ENCODE data around the gene KRTAP10-12.

DNA sequence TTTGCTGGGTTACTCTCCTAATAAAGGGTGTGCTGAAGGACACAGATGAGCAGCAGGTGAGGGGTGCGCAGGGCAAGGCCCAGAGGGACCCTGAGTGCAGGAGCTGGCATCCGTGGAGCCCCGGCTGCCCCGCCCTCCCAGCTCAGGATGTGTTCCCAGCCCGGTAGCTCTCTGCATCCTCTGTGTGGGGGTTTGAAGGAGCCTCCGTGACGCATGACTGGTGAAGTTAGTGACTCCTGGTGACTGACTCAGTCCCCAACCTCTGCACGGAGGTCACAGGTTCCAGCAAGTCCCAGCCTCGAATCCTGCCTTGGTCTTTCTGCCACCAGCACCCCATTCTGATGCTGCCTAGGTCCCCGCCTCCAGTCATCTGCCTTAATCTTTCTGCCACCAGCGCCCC lies 36.0 kb downstream of the KRTAP10-12 start:
- TF ChIP-seq, protein P1, sequence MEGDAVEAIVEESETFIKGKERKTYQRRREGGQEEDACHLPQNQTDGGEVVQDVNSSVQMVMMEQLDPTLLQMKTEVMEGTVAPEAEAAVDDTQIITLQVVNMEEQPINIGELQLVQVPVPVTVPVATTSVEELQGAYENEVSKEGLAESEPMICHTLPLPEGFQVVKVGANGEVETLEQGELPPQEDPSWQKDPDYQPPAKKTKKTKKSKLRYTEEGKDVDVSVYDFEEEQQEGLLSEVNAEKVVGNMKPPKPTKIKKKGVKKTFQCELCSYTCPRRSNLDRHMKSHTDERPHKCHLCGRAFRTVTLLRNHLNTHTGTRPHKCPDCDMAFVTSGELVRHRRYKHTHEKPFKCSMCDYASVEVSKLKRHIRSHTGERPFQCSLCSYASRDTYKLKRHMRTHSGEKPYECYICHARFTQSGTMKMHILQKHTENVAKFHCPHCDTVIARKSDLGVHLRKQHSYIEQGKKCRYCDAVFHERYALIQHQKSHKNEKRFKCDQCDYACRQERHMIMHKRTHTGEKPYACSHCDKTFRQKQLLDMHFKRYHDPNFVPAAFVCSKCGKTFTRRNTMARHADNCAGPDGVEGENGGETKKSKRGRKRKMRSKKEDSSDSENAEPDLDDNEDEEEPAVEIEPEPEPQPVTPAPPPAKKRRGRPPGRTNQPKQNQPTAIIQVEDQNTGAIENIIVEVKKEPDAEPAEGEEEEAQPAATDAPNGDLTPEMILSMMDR (IDR thresholded peaks at IDR 0.05; ENCODE audit: low read length): no peak
- TF ChIP-seq EZH2phosphoT487 (IDR thresholded peaks at IDR 0.05; ENCODE audit: low read length): no peak
